HG03280 (cell line): ENCODE measurements around the gene UBE2K.
"Not testable (repeated sequence)": the region's sequence is repeated elsewhere in the genome, so short reads cannot be mapped to it uniquely, and the experiment has no call there.

ENCODE experiments used
- ATAC-seq: cut with Tn5 transposase; IDR thresholded peaks from one replicate; pipeline ENCODE4 v1.9.1; 2021; ENCODE audit warnings: mild to moderate bottlenecking, moderate library complexity; ENCODE audit not compliant: unreplicated experiment

UBE2K gene

GRCh38 chr4:39721273-39721672, 23.3 kb downstream of the UBE2K start:
- not testable (repeated sequence) for ATAC-seq

- no peak for ATAC-seq
Measured at GRCh38 chr4:39721788-39722187, 23.9 kb downstream of the UBE2K start.

- no peak for ATAC-seq
Measured at GRCh38 chr4:39729557-39729956, 31.6 kb downstream of the UBE2K start.

GRCh38 chr4:39730072-39730471, 32.1 kb downstream of the UBE2K start:
- no peak for ATAC-seq

- ATAC-seq = no peak
Measured at GRCh38 chr4:39731908-39732307, 34.0 kb downstream of the UBE2K start.

GRCh38 chr4:39732728-39733127, 34.8 kb downstream of the UBE2K start:
- ATAC-seq = no peak

GRCh38 chr4:39739591-39739990, 41.7 kb downstream of the UBE2K start:
- ATAC-seq = not testable (repeated sequence)

- no peak for ATAC-seq
Measured at GRCh38 chr4:39741401-39741800, 43.5 kb downstream of the UBE2K start.

- ATAC-seq = no peak
Measured at GRCh38 chr4:39745920-39746319, 48.0 kb downstream of the UBE2K start.

GRCh38 chr4:39750216-39750615, 52.3 kb downstream of the UBE2K start:
- ATAC-seq = no peak

- ATAC-seq = no peak
Measured at GRCh38 chr4:39754309-39754708, 56.4 kb downstream of the UBE2K start.

GRCh38 chr4:39756159-39756558, 58.2 kb downstream of the UBE2K start:
- ATAC-seq = no peak

- no peak for ATAC-seq
Measured at GRCh38 chr4:39758176-39758575, 60.2 kb downstream of the UBE2K start.

- no peak for ATAC-seq
Measured at GRCh38 chr4:39759569-39759968, 61.6 kb downstream of the UBE2K start.

- ATAC-seq = no peak
Measured at GRCh38 chr4:39761005-39761667, 63.2 kb downstream of the UBE2K start.

- no peak for ATAC-seq
Measured at GRCh38 chr4:39763714-39764572, 66.0 kb downstream of the UBE2K start.

- ATAC-seq = no peak
Measured at GRCh38 chr4:39770005-39770404, 72.1 kb downstream of the UBE2K start.

GRCh38 chr4:39770471-39770870, 72.5 kb downstream of the UBE2K start:
- ATAC-seq = no peak

- no peak for ATAC-seq
Measured at GRCh38 chr4:39770969-39771724, 73.2 kb downstream of the UBE2K start.

- not testable (repeated sequence) for ATAC-seq
Measured at GRCh38 chr4:39781988-39782387, 84.1 kb downstream of the UBE2K start.

GRCh38 chr4:39785083-39785482, 87.1 kb downstream of the UBE2K start:
- ATAC-seq = no peak

- no peak for ATAC-seq
Measured at GRCh38 chr4:39786838-39787237, 88.9 kb downstream of the UBE2K start.
